ENCODE results near the gene CCDC124. TPM values are rescaled to one million over a fixed set of nuclear protein-coding genes. Genes with fewer than 3 reads are reported as not detected.
A peak's percentile ranks its signal among the peaks of the same experiment; 100 is the strongest.

CCDC124 gene
- total RNA-seq, 2 experiments from 2014 or later = 26.9 to 28.1 TPM

DNA sequence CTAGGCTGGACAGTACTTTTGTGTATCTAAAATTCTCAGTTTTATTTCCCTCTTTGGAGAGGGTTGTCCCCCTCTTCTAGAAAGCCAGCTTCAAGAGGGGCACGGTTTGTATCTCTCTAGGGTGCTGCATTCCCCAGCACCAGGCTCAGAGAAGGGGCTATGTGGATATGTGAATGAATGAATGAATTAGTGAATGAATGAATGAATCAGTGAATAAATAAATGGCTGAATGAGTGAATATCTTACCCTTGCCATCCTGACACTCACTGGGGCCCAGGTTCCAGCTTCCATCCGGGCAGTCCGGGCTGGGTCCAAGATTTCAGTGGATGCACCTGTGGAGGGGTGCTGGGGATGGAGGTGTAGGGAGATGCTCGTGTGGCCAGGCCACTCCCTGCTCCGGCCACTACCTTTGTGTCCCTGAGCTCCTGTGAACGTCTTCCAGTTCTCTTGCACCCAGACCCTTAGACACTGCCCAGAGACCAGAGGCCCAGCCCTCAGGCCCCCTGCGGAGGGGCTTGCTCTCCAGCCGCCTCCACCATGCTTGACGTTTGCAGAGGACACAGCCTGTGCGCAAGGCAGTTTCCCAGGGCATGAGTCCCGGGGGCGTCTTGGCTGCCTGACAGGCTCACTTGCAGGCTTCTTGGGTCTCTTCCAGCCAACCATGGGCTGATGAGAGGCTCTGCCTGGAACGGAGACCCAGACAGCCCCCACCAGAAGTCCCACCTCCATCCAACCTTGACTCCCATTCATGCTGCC, 31.3 kb downstream of the CCDC124 start:
- peaks cover 13% of the 10 kb centered on the region for H3K4me1 ChIP-seq (ENCODE audit: insufficient read depth, low read length)
- peaks cover 0 to 10% of the 10 kb centered on the region in 2 experiments for H3K9me3 ChIP-seq (ENCODE audit: control insufficient read depth in 1 of 2, insufficient read depth in 1 of 2, low read length in 2 of 2)
- intact Hi-C loops (cut with DNase I, micrococcal nuclease) = no loop called here
- DNase-seq = peak in 1 of 14 experiments; percentile 8
- no peak for TF ChIP-seq CTCF (IDR thresholded peaks at IDR 0.05)
- CTCF ChIA-PET = no interaction called here
- H3K4me3 Mint-ChIP-seq = no peak overlapping the region
- H3K36me3 Mint-ChIP-seq (ENCODE audit: low read depth) = no peaks in the 10 kb centered on the region
- H3K4me1 Mint-ChIP-seq (ENCODE audit: low read depth) = peaks cover 9% of the 10 kb centered on the region
- H3K27me3 ChIP-seq (ENCODE audit: control insufficient read depth in 1 of 2, insufficient read depth in 2 of 2, low read length in 2 of 2) = peaks cover 30% of the 10 kb centered on the region in 2 experiments
- no peak overlapping the region for H3K27ac ChIP-seq (ENCODE audit: low read depth in 1 of 2, low read length in 2 of 2)
- POLR2A ChIA-PET = no interaction called here
- H3K4me3 ChIP-seq (ENCODE audit: low read length) = no peak overlapping the region
- H3K27ac Mint-ChIP-seq = no peak overlapping the region
- ATAC-seq (ENCODE audit: poor library complexity) = no peak
- no peaks in the 10 kb centered on the region for H3K9me3 Mint-ChIP-seq
- peaks cover 52% of the 10 kb centered on the region for H3K27me3 Mint-ChIP-seq
- no peaks in the 10 kb centered on the region for H3K36me3 ChIP-seq (ENCODE audit: insufficient read depth, low read length)

- POLR2A ChIA-PET = no interaction called here
- H3K36me3 Mint-ChIP-seq (ENCODE audit: low read depth) = no peaks in the 10 kb centered on the region
- no peak overlapping the region for H3K27ac ChIP-seq (ENCODE audit: low read depth in 1 of 2, low read length in 2 of 2)
- CTCF ChIA-PET = no interaction called here
- no peak for TF ChIP-seq CTCF (IDR thresholded peaks at IDR 0.05)
- peaks cover 0 to 10% of the 10 kb centered on the region in 2 experiments for H3K9me3 ChIP-seq (ENCODE audit: control insufficient read depth in 1 of 2, insufficient read depth in 1 of 2, low read length in 2 of 2)
- no peak for ATAC-seq (ENCODE audit: poor library complexity)
- intact Hi-C loops (cut with DNase I, micrococcal nuclease) = no loop called here
- H3K27me3 ChIP-seq (ENCODE audit: control insufficient read depth in 1 of 2, insufficient read depth in 2 of 2, low read length in 2 of 2) = peaks cover 30% of the 10 kb centered on the region in 2 experiments
- no peak for DNase-seq
- H3K27me3 Mint-ChIP-seq = peaks cover 57% of the 10 kb centered on the region
- H3K4me1 ChIP-seq (ENCODE audit: insufficient read depth, low read length) = peaks cover 13% of the 10 kb centered on the region
- H3K4me1 Mint-ChIP-seq (ENCODE audit: low read depth) = peaks cover 9% of the 10 kb centered on the region
- no peaks in the 10 kb centered on the region for H3K9me3 Mint-ChIP-seq
- H3K27ac Mint-ChIP-seq = no peak overlapping the region
- no peak overlapping the region for H3K4me3 Mint-ChIP-seq
- no peaks in the 10 kb centered on the region for H3K36me3 ChIP-seq (ENCODE audit: insufficient read depth, low read length)
- no peak overlapping the region for H3K4me3 ChIP-seq (ENCODE audit: low read length)
Observed at GRCh38 chr19:17965370-17966128, 32.7 kb downstream of the CCDC124 start.

DNA sequence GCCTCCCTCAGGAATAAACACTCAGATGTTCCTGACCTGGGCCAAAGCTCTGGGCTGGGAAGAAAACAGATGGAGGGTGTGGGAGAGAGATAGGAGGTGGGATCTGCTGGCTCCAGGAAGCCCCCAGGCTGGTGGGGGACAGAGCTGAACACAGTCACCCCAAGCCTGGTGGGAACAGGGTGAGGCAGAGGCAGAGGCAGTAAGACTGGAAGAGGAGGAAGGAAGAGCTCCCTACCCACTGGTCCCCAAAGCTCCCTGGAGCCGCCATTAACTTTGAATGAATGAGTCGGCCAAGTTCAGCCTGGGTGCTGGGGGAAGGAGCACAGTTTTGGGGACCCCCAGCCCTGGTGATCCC, 33.3 kb downstream of the CCDC124 start:
- ChIA-PET CTCF (no interaction called here), POLR2A (no interaction called here)
- peaks cover 9% of the 10 kb centered on the region for H3K4me1 Mint-ChIP-seq (ENCODE audit: low read depth)
- Histone ChIP-seq H3K27me3 (ENCODE audit: control insufficient read depth in 1 of 2, insufficient read depth in 2 of 2, low read length in 2 of 2) (peaks cover 30% of the 10 kb centered on the region in 2 experiments), H3K9me3 (ENCODE audit: control insufficient read depth in 1 of 2, insufficient read depth in 1 of 2, low read length in 2 of 2) (peaks cover 0 to 10% of the 10 kb centered on the region in 2 experiments), H3K4me3 (ENCODE audit: low read length) (no peak overlapping the region), H3K27ac (ENCODE audit: low read depth in 1 of 2, low read length in 2 of 2) (no peak overlapping the region), H3K4me1 (ENCODE audit: insufficient read depth, low read length) (peaks cover 13% of the 10 kb centered on the region), H3K36me3 (ENCODE audit: insufficient read depth, low read length) (no peaks in the 10 kb centered on the region)
- H3K27me3 Mint-ChIP-seq = peaks cover 57% of the 10 kb centered on the region
- intact Hi-C loops (cut with DNase I, micrococcal nuclease) = no loop called here
- ATAC-seq (ENCODE audit: poor library complexity) (no peak), DNase-seq (no peak)
- H3K27ac Mint-ChIP-seq = no peak overlapping the region
- no peaks in the 10 kb centered on the region for H3K9me3 Mint-ChIP-seq
- H3K36me3 Mint-ChIP-seq (ENCODE audit: low read depth) = no peaks in the 10 kb centered on the region
- no peak overlapping the region for H3K4me3 Mint-ChIP-seq
- no peak for TF ChIP-seq CTCF (IDR thresholded peaks at IDR 0.05)

Data from CD4-positive, alpha-beta T cell (primary cell).